ENCODE results near the gene PDE4D.
"Not testable (repeated sequence)": the region's sequence is repeated elsewhere in the genome, so short reads cannot be mapped to it uniquely, and the experiment has no call there.

Gene PDE4D

GRCh38 chr5:59795141-59795540 is 98.4 kb downstream of the PDE4D start:
- H3K9me3 Mint-ChIP-seq = no peaks in the 10 kb centered on the region
- no peak overlapping the region for H3K4me3 Mint-ChIP-seq
- no peaks in the 10 kb centered on the region for H3K36me3 Mint-ChIP-seq
- H3K4me1 Mint-ChIP-seq = peaks cover 6% of the 10 kb centered on the region
- H3K27ac Mint-ChIP-seq = no peak overlapping the region
- ATAC-seq (no peak), DNase-seq (ENCODE audit: low spot score in 2 of 2) (no peak)

DNA sequence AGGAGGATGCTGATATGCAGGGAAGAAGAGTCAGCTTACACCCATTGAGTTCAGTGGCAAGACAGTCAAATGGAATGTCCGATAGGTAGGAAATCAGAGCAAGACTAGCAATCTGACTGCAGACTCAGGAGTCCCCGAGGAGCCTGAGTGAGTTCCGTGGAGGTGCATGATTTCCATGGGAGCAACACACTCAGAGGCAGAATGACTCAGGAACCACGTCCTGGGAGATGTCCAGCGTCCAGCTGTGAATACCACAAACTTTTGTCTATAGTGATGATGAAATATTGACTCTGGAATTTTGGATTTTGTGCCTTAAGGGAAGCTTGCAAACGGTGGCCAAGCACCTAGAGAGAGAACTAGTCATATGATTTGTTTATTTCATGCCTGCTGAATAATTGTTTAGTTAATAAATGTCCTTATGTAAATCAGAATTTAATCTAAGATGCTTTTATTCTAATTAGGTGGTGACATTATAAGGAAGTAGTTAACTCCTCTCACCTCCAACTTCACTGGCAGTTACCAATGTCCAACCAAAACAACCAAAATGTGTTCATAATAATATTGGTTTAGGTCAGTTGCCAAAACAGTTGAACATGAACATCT is 100.4 kb downstream of the PDE4D start:
- ATAC-seq (no peak), DNase-seq (ENCODE audit: low spot score in 2 of 2) (no peak)
- no peak overlapping the region for H3K27ac Mint-ChIP-seq
- H3K9me3 Mint-ChIP-seq = no peaks in the 10 kb centered on the region
- no peaks in the 10 kb centered on the region for H3K36me3 Mint-ChIP-seq
- peaks cover 6% of the 10 kb centered on the region for H3K4me1 Mint-ChIP-seq
- no peak overlapping the region for H3K4me3 Mint-ChIP-seq

GRCh38 chr5:59791617-59792016 is 101.9 kb downstream of the PDE4D start:
- Mint-ChIP-seq H3K9me3 (no peaks in the 10 kb centered on the region), H3K27ac (no peak overlapping the region), H3K4me1 (peaks cover 6% of the 10 kb centered on the region), H3K4me3 (no peak overlapping the region), H3K36me3 (no peaks in the 10 kb centered on the region)
- ATAC-seq = no peak
- no peak for DNase-seq (ENCODE audit: low spot score in 2 of 2)

DNA sequence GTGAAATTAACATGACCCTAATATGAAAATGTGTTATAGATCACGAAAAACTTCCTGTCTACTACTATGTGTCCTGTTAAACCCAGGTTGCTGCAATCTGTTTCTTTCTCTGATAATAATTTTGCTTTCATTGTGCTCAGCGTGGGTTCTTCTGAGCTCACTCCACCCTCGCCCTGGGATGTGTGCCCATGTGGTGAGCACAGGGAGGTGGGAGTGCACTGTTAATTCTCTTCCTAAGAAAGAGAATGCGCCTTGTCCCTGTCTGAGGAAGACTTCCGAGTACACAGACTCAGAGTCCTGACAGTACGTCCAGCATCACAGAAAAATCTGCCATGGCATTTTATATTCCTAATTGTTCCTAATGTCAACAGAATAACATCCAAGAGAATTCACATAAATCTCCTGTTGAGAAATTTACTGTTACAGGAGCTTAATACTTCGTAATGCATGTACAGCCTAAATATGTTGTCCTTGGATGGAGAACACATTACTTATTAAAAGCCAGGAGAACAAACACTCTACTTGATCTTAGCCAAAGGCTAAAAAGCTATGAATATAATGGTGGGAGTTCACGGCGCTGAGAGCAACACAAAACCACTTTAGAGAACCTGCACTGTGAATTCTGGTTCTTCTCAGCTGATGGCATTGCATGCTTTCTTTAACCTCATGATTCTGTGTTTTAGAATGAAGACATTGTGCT is 102.6 kb downstream of the PDE4D start:
- Mint-ChIP-seq H3K4me1 (peaks cover 6% of the 10 kb centered on the region), H3K36me3 (no peaks in the 10 kb centered on the region), H3K4me3 (peak overlapping the region; percentile 31), H3K27ac (peak overlapping the region; percentile 23), H3K9me3 (no peaks in the 10 kb centered on the region)
- ATAC-seq (peak; percentile 18), DNase-seq (ENCODE audit: low spot score in 2 of 2) (no peak)

DNA sequence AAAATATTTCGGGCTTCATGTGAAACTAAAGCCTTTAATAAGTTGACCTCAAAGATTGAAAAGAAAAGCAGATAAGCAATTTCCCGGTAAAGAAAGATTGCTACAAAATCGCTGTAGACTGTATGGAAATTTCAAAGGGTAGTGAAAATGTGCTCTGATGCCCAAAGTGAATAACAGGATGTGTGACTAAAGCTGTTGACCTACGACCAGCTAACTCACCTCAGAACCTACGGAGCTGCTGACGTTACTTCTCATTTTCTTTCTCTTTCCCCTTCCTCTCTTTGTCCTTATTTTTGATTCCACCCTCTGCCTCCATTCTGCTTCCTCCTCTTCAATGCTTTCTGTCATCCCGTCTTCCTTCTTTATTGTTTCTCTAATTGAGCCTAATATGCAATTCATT is 103.2 kb downstream of the PDE4D start:
- Mint-ChIP-seq H3K4me3 (peak overlapping the region; percentile 31), H3K36me3 (no peaks in the 10 kb centered on the region), H3K27ac (peak overlapping the region; percentile 23), H3K9me3 (no peaks in the 10 kb centered on the region), H3K4me1 (peaks cover 6% of the 10 kb centered on the region)
- DNase-seq (ENCODE audit: low spot score in 2 of 2) (no peak), ATAC-seq (peak; percentile 83)

GRCh38 chr5:59789894-59790293 is 103.6 kb downstream of the PDE4D start:
- Mint-ChIP-seq H3K36me3 (no peaks in the 10 kb centered on the region), H3K4me1 (peaks cover 6% of the 10 kb centered on the region), H3K4me3 (no peak overlapping the region), H3K27ac (no peak overlapping the region), H3K9me3 (no peaks in the 10 kb centered on the region)
- no peak for DNase-seq (ENCODE audit: low spot score in 2 of 2)
- ATAC-seq = no peak

- Mint-ChIP-seq H3K36me3 (no peaks in the 10 kb centered on the region), H3K9me3 (no peaks in the 10 kb centered on the region), H3K4me3 (no peak overlapping the region), H3K27ac (no peak overlapping the region), H3K4me1 (peaks cover 6% of the 10 kb centered on the region)
- ATAC-seq (no peak), DNase-seq (ENCODE audit: low spot score in 2 of 2) (no peak)
Observed at GRCh38 chr5:59789197-59789596, 104.3 kb downstream of the PDE4D start.

DNA sequence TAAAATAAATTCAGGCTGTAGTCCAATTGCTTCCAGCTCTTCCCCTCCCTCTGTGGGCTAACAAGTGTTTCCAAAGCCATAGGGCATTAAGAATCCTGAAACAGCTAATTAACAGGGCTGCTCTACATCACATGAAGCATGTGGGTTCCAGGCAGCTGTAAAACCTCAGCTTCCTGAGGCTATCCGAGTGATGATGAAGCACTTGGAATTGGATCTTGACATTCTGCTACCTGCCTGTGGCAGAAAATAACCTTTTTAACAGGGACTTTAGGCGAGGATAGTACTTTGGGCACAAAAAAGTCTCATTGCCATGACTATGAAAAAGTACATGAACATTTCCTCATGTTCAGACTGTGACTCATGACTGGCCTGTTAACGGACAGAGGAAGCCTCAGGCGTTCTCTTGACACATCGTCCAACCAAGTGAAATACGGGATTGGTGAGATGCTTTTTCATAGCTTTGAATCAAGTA is 107.2 kb downstream of the PDE4D start:
- Mint-ChIP-seq H3K4me1 (peaks cover 6% of the 10 kb centered on the region), H3K27ac (no peak overlapping the region), H3K9me3 (no peaks in the 10 kb centered on the region), H3K36me3 (no peaks in the 10 kb centered on the region), H3K4me3 (no peak overlapping the region)
- no peak for DNase-seq (ENCODE audit: low spot score in 2 of 2)
- no peak for ATAC-seq

- Mint-ChIP-seq H3K27ac (no peak overlapping the region), H3K4me1 (peaks cover 5% of the 10 kb centered on the region), H3K9me3 (no peaks in the 10 kb centered on the region), H3K36me3 (no peaks in the 10 kb centered on the region), H3K4me3 (no peak overlapping the region)
- ATAC-seq = no peak
- no peak for DNase-seq (ENCODE audit: low spot score in 2 of 2)
Observed at GRCh38 chr5:59785676-59786333, 107.7 kb downstream of the PDE4D start.

GRCh38 chr5:59784708-59785107 is 108.8 kb downstream of the PDE4D start:
- H3K36me3 Mint-ChIP-seq; H3K4me1 Mint-ChIP-seq; H3K4me3 Mint-ChIP-seq; DNase-seq (ENCODE audit: low spot score in 2 of 2); H3K27ac Mint-ChIP-seq; H3K9me3 Mint-ChIP-seq; ATAC-seq: not testable (repeated sequence)

DNA sequence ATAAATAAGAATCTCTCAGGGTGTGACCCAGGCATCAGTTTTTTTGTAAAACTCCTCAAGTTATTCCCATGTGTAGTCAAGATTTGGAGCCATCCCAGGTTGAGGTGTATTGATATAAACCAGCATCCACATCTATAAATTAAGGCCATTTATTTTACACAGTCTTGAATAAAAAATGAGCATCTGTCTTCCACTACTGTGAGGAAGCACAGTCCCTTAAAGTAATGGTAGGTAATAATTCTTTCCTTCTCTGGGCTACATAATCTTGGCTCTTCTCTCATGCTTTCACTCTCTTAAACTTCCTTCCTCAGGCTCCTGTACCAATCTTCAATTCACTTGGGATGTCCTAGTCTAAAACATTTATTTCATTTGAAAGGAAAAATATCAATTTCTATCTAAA is 110.3 kb downstream of the PDE4D start:
- DNase-seq (ENCODE audit: low spot score in 2 of 2) (no peak), ATAC-seq (no peak)
- no peaks in the 10 kb centered on the region for H3K4me1 Mint-ChIP-seq
- H3K4me3 Mint-ChIP-seq = no peak overlapping the region
- no peaks in the 10 kb centered on the region for H3K9me3 Mint-ChIP-seq
- no peak overlapping the region for H3K27ac Mint-ChIP-seq
- no peaks in the 10 kb centered on the region for H3K36me3 Mint-ChIP-seq

DNA sequence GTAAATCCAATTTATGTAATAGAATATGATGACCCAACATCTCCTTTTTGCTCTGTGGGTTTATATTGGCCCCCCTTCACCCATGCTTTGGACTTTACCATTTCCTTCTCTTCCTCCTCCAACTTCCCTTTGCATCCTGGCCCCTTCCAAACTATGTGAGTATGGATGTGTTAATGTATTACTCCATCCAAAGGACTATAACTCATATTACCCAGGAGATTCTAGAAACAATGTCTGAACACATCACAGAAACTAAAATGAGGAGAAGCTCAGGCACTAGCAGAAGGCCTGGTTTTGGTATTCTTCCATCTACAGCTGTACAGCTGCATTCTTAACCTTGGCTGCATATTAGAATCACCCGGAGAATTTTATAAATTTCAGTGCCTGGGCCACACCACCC is 110.7 kb downstream of the PDE4D start:
- Mint-ChIP-seq H3K4me3 (no peak overlapping the region), H3K4me1 (no peaks in the 10 kb centered on the region), H3K9me3 (no peaks in the 10 kb centered on the region), H3K36me3 (no peaks in the 10 kb centered on the region), H3K27ac (no peak overlapping the region)
- ATAC-seq (no peak), DNase-seq (ENCODE audit: low spot score in 2 of 2) (no peak)

DNA sequence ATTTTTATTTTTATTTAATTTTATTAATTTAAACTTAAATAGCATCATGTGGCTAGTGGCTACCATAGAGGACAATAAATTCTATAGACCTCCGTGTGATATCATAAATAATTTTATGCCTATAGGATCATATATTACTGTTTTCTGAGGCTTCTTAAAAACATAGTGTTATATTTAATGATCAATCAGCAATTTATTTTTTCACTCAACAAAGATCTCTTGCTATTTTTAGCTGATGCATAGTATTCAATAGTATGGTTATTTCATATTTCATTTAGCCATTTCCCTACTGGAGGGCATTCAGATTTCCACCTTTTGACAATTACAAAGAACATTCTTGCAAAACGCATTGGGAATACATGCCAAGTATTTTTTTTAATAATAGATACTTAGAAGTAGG is 114.1 kb downstream of the PDE4D start:
- no peak overlapping the region for H3K4me3 Mint-ChIP-seq
- no peaks in the 10 kb centered on the region for H3K9me3 Mint-ChIP-seq
- DNase-seq (ENCODE audit: low spot score in 2 of 2) (no peak), ATAC-seq (no peak)
- H3K36me3 Mint-ChIP-seq = no peaks in the 10 kb centered on the region
- no peaks in the 10 kb centered on the region for H3K4me1 Mint-ChIP-seq
- no peak overlapping the region for H3K27ac Mint-ChIP-seq

DNA sequence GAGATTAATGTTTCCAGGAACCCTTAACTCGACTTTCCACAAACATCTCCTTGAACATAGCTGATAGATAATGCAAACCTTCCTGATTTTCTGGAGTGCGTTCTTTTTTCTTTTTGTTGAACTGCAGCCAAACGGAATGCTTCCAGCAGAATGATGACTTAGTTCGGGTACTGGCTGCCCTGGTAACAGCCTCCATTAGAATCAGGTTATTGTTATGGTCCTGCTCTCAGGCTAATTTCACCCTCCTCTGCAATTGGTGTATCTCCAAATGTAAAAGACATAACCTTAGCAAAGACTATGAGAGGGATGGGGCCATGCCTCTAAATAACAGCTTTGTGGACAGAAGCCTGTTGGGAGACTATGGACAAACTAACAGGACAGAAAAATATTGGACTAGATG is 116.5 kb downstream of the PDE4D start:
- ATAC-seq (no peak), DNase-seq (ENCODE audit: low spot score in 2 of 2) (no peak)
- no peaks in the 10 kb centered on the region for H3K36me3 Mint-ChIP-seq
- no peak overlapping the region for H3K4me3 Mint-ChIP-seq
- no peaks in the 10 kb centered on the region for H3K9me3 Mint-ChIP-seq
- H3K27ac Mint-ChIP-seq = no peak overlapping the region
- no peaks in the 10 kb centered on the region for H3K4me1 Mint-ChIP-seq

DNA sequence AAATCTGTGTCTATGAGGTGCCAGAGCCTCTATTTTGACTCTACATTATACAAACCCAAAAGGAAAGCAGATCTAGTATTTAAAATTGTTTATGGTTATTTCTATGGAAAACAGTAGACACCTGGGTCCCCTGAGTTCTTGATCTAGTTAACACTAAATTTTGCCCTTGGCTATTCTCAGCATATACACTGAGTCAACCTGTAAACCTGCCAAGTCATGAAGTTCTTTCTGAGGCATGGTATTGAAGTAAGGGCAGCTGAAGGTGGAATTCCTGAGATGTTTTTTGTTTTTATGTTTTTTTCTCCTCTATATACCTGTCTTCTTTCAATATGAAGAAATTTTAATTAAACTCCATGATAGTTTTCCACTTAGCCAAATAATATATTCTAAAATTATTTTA is 120.2 kb downstream of the PDE4D start:
- DNase-seq (ENCODE audit: low spot score in 2 of 2) (no peak), ATAC-seq (no peak)
- H3K9me3 Mint-ChIP-seq = no peaks in the 10 kb centered on the region
- H3K36me3 Mint-ChIP-seq = no peaks in the 10 kb centered on the region
- no peak overlapping the region for H3K27ac Mint-ChIP-seq
- no peak overlapping the region for H3K4me3 Mint-ChIP-seq
- H3K4me1 Mint-ChIP-seq = peaks cover 3% of the 10 kb centered on the region

GRCh38 chr5:59772757-59773156 is 120.8 kb downstream of the PDE4D start:
- Mint-ChIP-seq H3K9me3 (no peaks in the 10 kb centered on the region), H3K4me1 (peaks cover 7% of the 10 kb centered on the region), H3K4me3 (no peak overlapping the region), H3K36me3 (no peaks in the 10 kb centered on the region), H3K27ac (no peak overlapping the region)
- DNase-seq (ENCODE audit: low spot score in 2 of 2) (no peak), ATAC-seq (no peak)

Data from stimulated activated effector memory CD8-positive, alpha-beta T cell treated with anti-CD3 and anti-CD28 coated beads, Interleukin-12 subunit alpha, Interleukin-12 subunit beta, amount 100 ng/mL, for 72 hours (primary cell).